GM12878 (cell line): ENCODE measurements around the gene LRRC56. TPM values are rescaled to one million over a fixed set of nuclear protein-coding genes. Genes with fewer than 3 reads are reported as not detected.

Source experiments
- ATAC-seq: fragments of 200-7000 bp; cut with Tn5 transposase; 3 replicates; pipeline ENCODE4 v1.9.1; 2020; ENCODE audit warnings: mild to moderate bottlenecking, moderate library complexity
- BruUV-seq: library from RNA; stranded (reverse); fragments of 400-500 nt; replicated peaks from 2 replicates; lab custom pipeline; 2021; lab: Mats Ljungman, UMichigan
- CTCF ChIA-PET: fragments of 300-600 bp; sonication (Branson Sonifier 250); formaldehyde crosslinking; extraction: SDS; loops from one replicate; lab custom pipeline; 2021; ENCODE audit warnings: inconsistent platforms; lab: Yijun Ruan, JAX
- POLR2A ChIA-PET: fragments of 350-600 bp; formaldehyde crosslinking; extraction: SDS; loops from one replicate; lab custom pipeline; 2021; ENCODE audit warnings: inconsistent platforms; lab: Charles Lee
- RAD21 ChIA-PET: fragments of 300-600 bp; sonication (Branson Sonifier 250); formaldehyde crosslinking; loops from one replicate; lab custom pipeline; 2023; ENCODE audit warnings: antibody characterized with exemption; ENCODE audit not compliant: unreplicated experiment; lab: Charles Lee
- SMC1A ChIA-PET: fragments of 300-600 bp; sonication (Branson Sonifier 250); formaldehyde crosslinking; loops from one replicate; lab custom pipeline; 2023; ENCODE audit not compliant: unreplicated experiment, uncharacterized antibody; lab: Charles Lee
- DNase-seq: peaks from one replicate; pipeline ENCODE4 v3.0.0-alpha.2; 2011; ENCODE audit warnings: low read depth, low spot score
- FAIRE-seq: peaks from 3 replicates; lab custom pipeline; 2011; peaks lifted over from hg19 to GRCh38; lab: Jason Lieb, UNC
- H2AFZ ChIP-seq: 2 replicates; pipeline ENCODE4 v1.6.0; 2011; ENCODE audit warnings: low read depth, low read length, control low read depth; ENCODE audit not compliant: control insufficient read depth
- H3K27ac ChIP-seq: 2 replicates; pipeline ENCODE4 v1.5.1; 2011; ENCODE audit warnings: control low read depth; ENCODE audit not compliant: control insufficient read depth, insufficient read depth
- H3K27me3 ChIP-seq, 2 experiments: replicated peaks in 1 of 2; 2 replicates each; pipeline versions ENCODE4 v1.6.0 to v1.6.1; 2011; ENCODE audit warnings: low read length in 1 of 2; ENCODE audit not compliant: control insufficient read depth in 2 of 2, insufficient read depth in 2 of 2
- H3K36me3 ChIP-seq, 2 experiments: 2 replicates each; pipeline ENCODE4 v1.5.1; 2011; ENCODE audit warnings: low read length in 1 of 2; ENCODE audit not compliant: control insufficient read depth in 2 of 2, insufficient read depth in 2 of 2
- H3K4me1 ChIP-seq: 2 replicates; pipeline ENCODE4 v1.6.1; 2011; ENCODE audit warnings: mild to moderate bottlenecking, low read length, moderate library complexity, mixed read lengths; ENCODE audit not compliant: control insufficient read depth, insufficient read depth
- H3K4me2 ChIP-seq: 2 replicates; pipeline ENCODE4 v1.6.0; 2011; ENCODE audit warnings: control low read depth; ENCODE audit not compliant: control insufficient read depth, insufficient read depth
- H3K4me3 ChIP-seq: fragments of 200-600 bp; sonication (generic); 2 replicates; pipeline ENCODE4 v1.5.1; 2016
- H3K79me2 ChIP-seq: 2 replicates; pipeline ENCODE4 v1.6.0; 2011; ENCODE audit warnings: low read length; ENCODE audit not compliant: control insufficient read depth, insufficient read depth
- H3K9ac ChIP-seq: 2 replicates; pipeline ENCODE4 v1.8.0; 2011; ENCODE audit warnings: low read length, control low read depth, mixed read lengths; ENCODE audit not compliant: control insufficient read depth, insufficient read depth
- H3K9me3 ChIP-seq: replicated peaks from 3 replicates; pipeline ENCODE4 v1.5.1; 2011; ENCODE audit warnings: mild to moderate bottlenecking, low read length; ENCODE audit not compliant: control insufficient read depth, insufficient read depth
- H4K20me1 ChIP-seq: 2 replicates; pipeline ENCODE4 v1.6.0; 2011; ENCODE audit not compliant: control insufficient read depth, insufficient read depth
- ATF7 ChIP-seq: fragments of 450-650 bp; IDR thresholded peaks from 2 replicates; pipeline ENCODE4 v1.6.1; 2016; ENCODE audit warnings: low read depth, mild to moderate bottlenecking
- BMI1 ChIP-seq: fragments of 450-650 bp; IDR thresholded peaks from 2 replicates; pipeline ENCODE4 v1.6.1; 2016; ENCODE audit warnings: mild to moderate bottlenecking, moderate library complexity, borderline replicate concordance
- EP300 ChIP-seq, 2 experiments: fragments of 150-350 bp in 1 of 2; IDR thresholded peaks; 2 replicates each; pipeline ENCODE4 v1.6.1; 2011 to 2012; ENCODE audit warnings: low read depth in 2 of 2, low read length in 2 of 2, borderline replicate concordance in 1 of 2, improper control_type of control experiment in 1 of 2, inconsistent platforms in 1 of 2; ENCODE audit not compliant: control insufficient read depth in 1 of 2
- JUNB ChIP-seq: IDR thresholded peaks from 2 replicates; pipeline ENCODE4 v1.6.1; 2016; ENCODE audit warnings: antibody characterized with exemption, mild to moderate bottlenecking
- KDM1A ChIP-seq: fragments of 200-600 bp; sonication (generic); IDR thresholded peaks from 2 replicates; pipeline ENCODE4 v1.6.1; 2016; ENCODE audit warnings: borderline replicate concordance
- MTA3 ChIP-seq: IDR thresholded peaks from 2 replicates; pipeline ENCODE4 v1.6.1; 2012; ENCODE audit warnings: low read length, inconsistent platforms, borderline replicate concordance
- NBN ChIP-seq: fragments of 450-650 bp; IDR thresholded peaks from 2 replicates; pipeline ENCODE4 v1.6.1; 2016
- NFXL1 ChIP-seq: fragments of 450-650 bp; IDR thresholded peaks from 2 replicates; pipeline ENCODE4 v1.6.1; 2017; ENCODE audit warnings: antibody characterized with exemption, mild to moderate bottlenecking, borderline replicate concordance
- NFYA ChIP-seq: IDR thresholded peaks from 2 replicates; pipeline ENCODE4 v1.6.1; 2011; ENCODE audit warnings: low read depth, mild to moderate bottlenecking, low read length, improper control_type of control experiment, borderline replicate concordance
- PAX5 ChIP-seq: IDR thresholded peaks from 2 replicates; pipeline ENCODE4 v1.6.1; 2011; ENCODE audit warnings: low read depth, low read length, borderline replicate concordance
- RB1 ChIP-seq: fragments of 450-650 bp; formaldehyde crosslinking; IDR thresholded peaks from 2 replicates; pipeline ENCODE4 v1.6.1; 2017; ENCODE audit warnings: mild to moderate bottlenecking, borderline replicate concordance
- RFX5 ChIP-seq: IDR thresholded peaks from 2 replicates; pipeline ENCODE4 v1.6.1; 2011; ENCODE audit warnings: low read depth, low read length, improper control_type of control experiment
- SMARCA5 ChIP-seq: fragments of 450-650 bp; IDR thresholded peaks from 2 replicates; pipeline ENCODE4 v1.6.1; 2017; ENCODE audit warnings: mild to moderate bottlenecking
- TCF3 ChIP-seq: IDR thresholded peaks from 2 replicates; pipeline ENCODE4 v1.6.1; 2012; ENCODE audit warnings: low read depth, mild to moderate bottlenecking, low read length, borderline replicate concordance; ENCODE audit not compliant: insufficient read depth
- WGBS: methylation state at CpG from one replicate; pipeline ENCODE4 v1.1.6; 2016; ENCODE audit warnings: low lambda C conversion rate; ENCODE audit not compliant: insufficient replicate concordance, insufficient coverage; ENCODE audit errors: missing lambda C conversion rate; 5-methylcytosine and 5-hydroxymethylcytosine counted together
- in situ Hi-C: fragments of 300-500 bp; cut with MboI; formaldehyde crosslinking; loops from 9 replicates; pipeline ENCODE4 v1.14.3; 2018; ENCODE audit warnings: mixed read lengths
- intact Hi-C: fragments of 100-400 bp; cut with micrococcal nuclease; formaldehyde crosslinking; loops from one replicate; pipeline ENCODE4 v1.14.2; 2022; ENCODE audit not compliant: unreplicated experiment
- polyA plus RNA-seq, 11 experiments: library from polyadenylated mRNA; depleted of rRNA in 4 of 11; unstranded in 6 of 11; stranded (reverse) in 5 of 11; fragments of >200 nt; fragmentation: Nextera tagmentation in 4 of 11; fragmentation: Illumina TruSeq in 1 of 11; extraction: Ambion mirVana in 4 of 11; extraction: Trizol in 1 of 11; gene quantifications; 1 replicate in 1 of 11; 2 replicates in 10 of 11; pipeline versions ENCODE4 v1.2.1 to v1.2.3, GENCODE V29; 2011 to 2016; ENCODE audit warnings: inconsistent platforms in 2 of 11, missing spikeins in 2 of 11, low read depth in 1 of 11
- total RNA-seq, 4 experiments: library from RNA; depleted of rRNA in 3 of 4; stranded (reverse); fragments of >200 nt in 3 of 4; fragmentation: Illumina TruSeq in 1 of 4; extraction: Trizol in 1 of 4; gene quantifications; 2 replicates each; pipeline versions ENCODE4 v1.2.1 to v1.2.3, GENCODE V29; 2013 to 2021
- TF ChIP-seq, protein P1 (sequence below): fragments of 450-650 bp; conservative IDR thresholded peaks from 2 replicates; pipeline ENCODE4 v1.6.1; 2017; ENCODE audit warnings: mild to moderate bottlenecking, moderate library complexity

Gene LRRC56
- total and polyA plus RNA-seq, 10 of the 15 experiments (the other 5 are each of a cell fraction or from before 2014, with no cell fraction given): 0.02 to 1.9 (median 0.75) TPM; not detected in 1

GRCh38 chr11:581342-581741 is 44.0 kb downstream of the LRRC56 start:
- DNase-seq: no peak
- RAD21 ChIA-PET: no interaction called here
- H3K27ac ChIP-seq: no peak overlapping the region
- no TSS peak for BruUV-seq
- no peak overlapping the region for H3K9ac ChIP-seq
- 98% methylated on average over 14 of the region's 14 CpGs for WGBS
- POLR2A ChIA-PET: interaction anchor here (0.8 kb wide), 1 partner anchor 123 kb away, joined by 4 read pairs; no protein-coding TSS in a partner anchor
- H2AFZ ChIP-seq: no peak overlapping the region
- intact Hi-C loops: no loop called here
- no peak for ATAC-seq
- no peak overlapping the region for H3K4me3 ChIP-seq
- no peaks in the 10 kb centered on the region for H3K27me3 ChIP-seq
- in situ Hi-C loops: no loop called here
- CTCF ChIA-PET: interaction anchor here (0.6 kb wide), 1 partner anchor 32 kb away, joined by 3 read pairs; no protein-coding TSS in a partner anchor
- peaks cover 28% of the 10 kb centered on the region for H4K20me1 ChIP-seq
- FAIRE-seq: no peak
- no peak overlapping the region for H3K4me2 ChIP-seq
- H3K36me3 ChIP-seq: peaks cover 9 to 19% of the 10 kb centered on the region in 2 experiments
- peaks cover 51% of the 10 kb centered on the region for H3K79me2 ChIP-seq
- peaks cover 12% of the 10 kb centered on the region for H3K4me1 ChIP-seq
- SMC1A ChIA-PET: no interaction called here
- TF ChIP-seq NFYA (no peak), JUNB (no peak), MTA3 (no peak), ATF7 (no peak), TCF3 (no peak), EP300 (IDR thresholded peaks at IDR 0.05; ENCODE audit: borderline replicate concordance in 1 of 2, control insufficient read depth in 1 of 2, low read depth in 2 of 2, low read length in 2 of 2) (no peak), NBN (no peak), BMI1 (no peak), RB1 (no peak), SMARCA5 (no peak), KDM1A (no peak), PAX5 (no peak), RFX5 (no peak), NFXL1 (no peak)
- TF ChIP-seq, protein P1, sequence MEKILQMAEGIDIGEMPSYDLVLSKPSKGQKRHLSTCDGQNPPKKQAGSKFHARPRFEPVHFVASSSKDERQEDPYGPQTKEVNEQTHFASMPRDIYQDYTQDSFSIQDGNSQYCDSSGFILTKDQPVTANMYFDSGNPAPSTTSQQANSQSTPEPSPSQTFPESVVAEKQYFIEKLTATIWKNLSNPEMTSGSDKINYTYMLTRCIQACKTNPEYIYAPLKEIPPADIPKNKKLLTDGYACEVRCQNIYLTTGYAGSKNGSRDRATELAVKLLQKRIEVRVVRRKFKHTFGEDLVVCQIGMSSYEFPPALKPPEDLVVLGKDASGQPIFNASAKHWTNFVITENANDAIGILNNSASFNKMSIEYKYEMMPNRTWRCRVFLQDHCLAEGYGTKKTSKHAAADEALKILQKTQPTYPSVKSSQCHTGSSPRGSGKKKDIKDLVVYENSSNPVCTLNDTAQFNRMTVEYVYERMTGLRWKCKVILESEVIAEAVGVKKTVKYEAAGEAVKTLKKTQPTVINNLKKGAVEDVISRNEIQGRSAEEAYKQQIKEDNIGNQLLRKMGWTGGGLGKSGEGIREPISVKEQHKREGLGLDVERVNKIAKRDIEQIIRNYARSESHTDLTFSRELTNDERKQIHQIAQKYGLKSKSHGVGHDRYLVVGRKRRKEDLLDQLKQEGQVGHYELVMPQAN: no peak
- no peaks in the 10 kb centered on the region for H3K9me3 ChIP-seq
